Sigmoid colon (tissue), 7 donors: ENCODE data around the gene FLII. TPM values are rescaled to one million over a fixed set of nuclear protein-coding genes. Genes with fewer than 3 reads are reported as not detected.

Experiments used
- DNase-seq: peaks from one replicate; pipeline ENCODE4 v3.0.0-alpha.2; 2019
- H3K27ac ChIP-seq, 4 donors: fragments of 200-600 bp; sonication (generic); one replicate each; pipeline ENCODE4 v1.5.1; 2016 to 2019; ENCODE audit warnings: mild to moderate bottlenecking in 1 of 4
- H3K27me3 ChIP-seq, 3 donors: fragments of 200-600 bp; sonication (generic); one replicate each; pipeline ENCODE4 v1.5.1; 2019; ENCODE audit warnings: mild to moderate bottlenecking in 1 of 3
- H3K36me3 ChIP-seq, 4 donors: fragments of 200-600 bp; sonication (generic); one replicate each; pipeline ENCODE4 v1.5.1; 2016 to 2019
- H3K4me1 ChIP-seq, 4 donors: fragments of 200-600 bp; sonication (generic); one replicate each; pipeline ENCODE4 v1.5.1; 2017 to 2019
- H3K4me3 ChIP-seq, 4 donors: fragments of 200-600 bp; sonication (generic); one replicate each; pipeline ENCODE4 v1.5.1; 2017 to 2019; ENCODE audit warnings: mild to moderate bottlenecking in 2 of 4, moderate library complexity in 1 of 4
- H3K9me3 ChIP-seq, 4 donors: fragments of 200-600 bp in 3 of 4; sonication (generic) in 3 of 4; one replicate each; pipeline versions ENCODE4 v1.5.1 to v1.6.1; 2013 to 2019
- CTCF ChIP-seq, 4 experiments: fragments of 450-650 bp in 3 of 4; fragments of 200-600 bp in 1 of 4; IDR thresholded peaks; one replicate each; pipeline ENCODE4 v1.5.1; 2016 to 2019; ENCODE audit warnings: antibody characterized with exemption in 4 of 4, mild to moderate bottlenecking in 3 of 4, moderate library complexity in 2 of 4
- EP300 ChIP-seq, 4 donors: sonication (generic); formaldehyde crosslinking; IDR thresholded peaks; one replicate each; pipeline ENCODE4 v1.6.1; 2017; ENCODE audit warnings: antibody characterized with exemption in 4 of 4
- POLR2A ChIP-seq, 2 donors: fragments of 450-650 bp; IDR thresholded peaks; one replicate each; pipeline ENCODE4 v1.6.1; 2016; ENCODE audit warnings: antibody characterized with exemption in 2 of 2, mild to moderate bottlenecking in 2 of 2, moderate library complexity in 2 of 2
- POLR2AphosphoS5 ChIP-seq, 4 donors: sonication (generic); formaldehyde crosslinking; IDR thresholded peaks; one replicate each; pipeline ENCODE4 v1.6.1; 2017; ENCODE audit warnings: antibody characterized with exemption in 4 of 4
- WGBS, 2 donors: extraction: QIAGEN DNeasy Blood & Tissue Kit; methylation state at CpG; one replicate each; pipeline ENCODE4 v1.1.7; 2013; 5-methylcytosine and 5-hydroxymethylcytosine counted together
- intact Hi-C: fragments of 100-400 bp; cut with DNase I; formaldehyde crosslinking; loops from one replicate; pipeline ENCODE4 v1.15.1; 2023
- polyA plus RNA-seq, 3 donors: library from polyadenylated mRNA; stranded (reverse); fragments of 200-250 nt; gene quantifications; one replicate each; pipeline ENCODE4 v1.2.3, GENCODE V29; 2013
- total RNA-seq, 4 donors: library from RNA; depleted of rRNA; stranded (reverse); fragments of >200 nt; gene quantifications; one replicate each; pipeline ENCODE4 v1.1.0, GENCODE V29; 2016
- donor health status: healthy with polysubstance abuse.
- donor health status: Bipolar disorder and iron deficiency.
- donor health status: healthy.

The FLII gene
- total and polyA plus RNA-seq, 7 donors, result 115 to 422 (median 222) TPM

GRCh38 chr17:18195246-18195645, 63.3 kb downstream of the FLII start:
- H3K27ac ChIP-seq, result no peak overlapping the region
- no peak for DNase-seq
- no peaks in the 10 kb centered on the region for H3K9me3 ChIP-seq
- no peaks in the 10 kb centered on the region for H3K27me3 ChIP-seq
- H3K4me1 ChIP-seq, result peaks cover 0 to 66% (median 57%) of the 10 kb centered on the region in 4 donors
- no peak for TF ChIP-seq POLR2A (IDR thresholded peaks at IDR 0.05)
- no peak for TF ChIP-seq EP300 (IDR thresholded peaks at IDR 0.05)
- no peak for TF ChIP-seq CTCF (IDR thresholded peaks at IDR 0.05)
- no peak for TF ChIP-seq POLR2AphosphoS5 (IDR thresholded peaks at IDR 0.05)
- H3K4me3 ChIP-seq, result no peak overlapping the region
- intact Hi-C loops, result no loop called here
- H3K36me3 ChIP-seq, result peaks cover 9 to 49% (median 18%) of the 10 kb centered on the region in 4 donors
- WGBS, 2 donors, result 92 to 94% methylated on average over 5 of the region's 5 CpGs

Other genes starting within 250 kb of the FLII start
- gene ATPAF2, start 219.6 kb downstream of the FLII start, total RNA-seq, result 10 to 100 TPM; 10.3 to 28.8 (median 15.3) TPM
- gene ATPAF2, start 219.6 kb downstream of the FLII start, polyA plus RNA-seq, result 10 to 100 TPM; 17.4 to 28.1 (median 26.8) TPM
- gene GID4, start 219.3 kb downstream of the FLII start, total RNA-seq, result 10 to 100 TPM; 20.0 to 25.2 (median 23.9) TPM
- 1 to 10 TPM; 2.8 to 4.2 (median 3.8) TPM for gene GID4, start 219.3 kb downstream of the FLII start, polyA plus RNA-seq
- 10 to 100 TPM; 25.2 to 36.0 (median 34.4) TPM for gene DRG2, start 170.8 kb downstream of the FLII start, total RNA-seq
- 10 to 100 TPM; 25.0 to 37.3 (median 27.6) TPM for gene DRG2, start 170.8 kb downstream of the FLII start, polyA plus RNA-seq
- gene MYO15A, start 150.0 kb downstream of the FLII start, total RNA-seq, result 1 to 10 TPM in 2 of 4 donors, under 1 TPM in 2; 0.68 to 3.6 (median 1.3) TPM
- under 1 TPM in 2 of 3 donors, not detected in 1; 0.60 to 0.73 TPM for gene MYO15A, start 150.0 kb downstream of the FLII start, polyA plus RNA-seq
- gene ALKBH5, start 74.9 kb downstream of the FLII start, total RNA-seq, result 100 to 1,000 TPM; 100 to 109 (median 104) TPM
- gene ALKBH5, start 74.9 kb downstream of the FLII start, polyA plus RNA-seq, result 10 to 100 TPM; 36.6 to 46.7 (median 40.0) TPM
- gene LLGL1, start 33.1 kb downstream of the FLII start, total RNA-seq, result 10 to 100 TPM; 16.8 to 25.2 (median 17.2) TPM
- 10 to 100 TPM in 1 of 3 donors, 1 to 10 TPM in 2; 2.8 to 11.2 (median 4.2) TPM for gene LLGL1, start 33.1 kb downstream of the FLII start, polyA plus RNA-seq
- 10 to 100 TPM in 3 of 4 donors, 1 to 10 TPM in 1; 8.7 to 14.4 (median 11.7) TPM for gene MIEF2, start 1.9 kb upstream of the FLII start, total RNA-seq
- gene MIEF2, start 1.9 kb upstream of the FLII start, polyA plus RNA-seq, result 10 to 100 TPM in 2 of 3 donors, 1 to 10 TPM in 1; 3.7 to 11.4 (median 11.1) TPM
- gene TOP3A, start 56.3 kb upstream of the FLII start, total RNA-seq, result 10 to 100 TPM; 22.1 to 42.4 (median 26.0) TPM
- gene TOP3A, start 56.3 kb upstream of the FLII start, polyA plus RNA-seq, result 10 to 100 TPM in 1 of 3 donors, 1 to 10 TPM in 2; 5.4 to 21.6 (median 5.5) TPM
- 10 to 100 TPM in 3 of 4 donors, 1 to 10 TPM in 1; 9.3 to 12.2 (median 10.6) TPM for gene SMCR8, start 56.6 kb upstream of the FLII start, total RNA-seq
- gene SMCR8, start 56.6 kb upstream of the FLII start, polyA plus RNA-seq, result 10 to 100 TPM in 1 of 3 donors, 1 to 10 TPM in 2; 4.2 to 16.6 (median 6.7) TPM
- 10 to 100 TPM; 21.9 to 34.2 (median 26.9) TPM for gene SHMT1, start 104.8 kb upstream of the FLII start, total RNA-seq
- gene SHMT1, start 104.8 kb upstream of the FLII start, polyA plus RNA-seq, result 10 to 100 TPM; 16.2 to 34.8 (median 24.7) TPM
- not detected for gene EVPLL, start 119.0 kb upstream of the FLII start, total RNA-seq
- gene EVPLL, start 119.0 kb upstream of the FLII start, polyA plus RNA-seq, result under 1 TPM in 2 of 3 donors, not detected in 1; 0.28 to 0.60 TPM
- under 1 TPM in 1 of 4 donors, not detected in 3; 0.83 TPM for gene LGALS9C, start 218.1 kb upstream of the FLII start, total RNA-seq
- 100 to 1,000 TPM in 1 of 3 donors, 10 to 100 TPM in 2; 29.6 to 105 (median 38.6) TPM for gene LGALS9C, start 218.1 kb upstream of the FLII start, polyA plus RNA-seq